Lung (tissue), 12 donors: ENCODE data around the gene ADCY2. TPM values are rescaled to one million over a fixed set of nuclear protein-coding genes. Genes with fewer than 3 reads are reported as not detected.
A peak's percentile ranks its signal among the peaks of the same experiment; 100 is the strongest.

Experiments
- ATAC-seq: fragments of 200-7000 bp; cut with Tn5 transposase; one replicate; pipeline ENCODE4 v1.9.1; 2020; ENCODE audit warnings: moderate number of reproducible peaks; ENCODE audit not compliant: insufficient read depth, low FRiP score
- DNase-seq, 3 donors: peaks; one replicate each; pipeline ENCODE4 v3.0.0-alpha.2; 2013 to 2017
- H3K27ac ChIP-seq, 2 donors: one replicate each; pipeline ENCODE4 v1.5.1; 2013; ENCODE audit warnings: mild to moderate bottlenecking in 2 of 2, moderate library complexity in 2 of 2, control low read depth in 1 of 2, inconsistent platforms in 1 of 2, low read depth in 1 of 2, low read length in 1 of 2
- H3K27me3 ChIP-seq, 3 donors: one replicate each; pipeline ENCODE4 v1.5.1; 2013; ENCODE audit warnings: low read length in 2 of 3; ENCODE audit not compliant: control insufficient read depth in 3 of 3, insufficient read depth in 3 of 3
- H3K36me3 ChIP-seq, 4 donors: one replicate each; pipeline ENCODE4 v1.5.1; 2013; ENCODE audit warnings: low read length in 4 of 4, mild to moderate bottlenecking in 1 of 4, moderate library complexity in 1 of 4; ENCODE audit not compliant: control insufficient read depth in 4 of 4, insufficient read depth in 4 of 4
- H3K4me1 ChIP-seq, 5 donors: one replicate each; pipeline ENCODE4 v1.5.1; 2013; ENCODE audit warnings: low read length in 5 of 5, mild to moderate bottlenecking in 2 of 5, moderate library complexity in 1 of 5; ENCODE audit not compliant: control insufficient read depth in 5 of 5, insufficient read depth in 5 of 5
- H3K4me3 ChIP-seq: one replicate; pipeline ENCODE4 v1.5.1; 2013; ENCODE audit warnings: mild to moderate bottlenecking, control low read depth, moderate library complexity
- H3K9ac ChIP-seq, 2 donors: one replicate each; pipeline ENCODE4 v1.5.1; 2013; ENCODE audit warnings: low read length in 2 of 2, control low read depth in 1 of 2; ENCODE audit not compliant: insufficient read depth in 1 of 2
- H3K9me3 ChIP-seq, 4 donors: one replicate each; pipeline ENCODE4 v1.5.1; 2013; ENCODE audit warnings: low read length in 3 of 4, mild to moderate bottlenecking in 1 of 4, moderate library complexity in 1 of 4; ENCODE audit not compliant: control insufficient read depth in 4 of 4, insufficient read depth in 3 of 4
- WGBS, 2 donors: extraction: QIAGEN DNeasy Blood & Tissue Kit; methylation state at CpG; one replicate each; pipeline ENCODE4 v1.1.7; 2013; 5-methylcytosine and 5-hydroxymethylcytosine counted together
- polyA plus RNA-seq, 2 donors: library from polyadenylated mRNA; stranded (reverse); fragments of 200-250 nt; gene quantifications; one replicate each; pipeline ENCODE4 v1.2.1, GENCODE V29; 2013
- total RNA-seq, 2 donors: library from RNA; depleted of rRNA in 1 of 2; stranded (reverse); fragments of >200 nt in 1 of 2; gene quantifications; one replicate each; pipeline ENCODE4 v1.2.1, GENCODE V29; 2014 to 2021
- TF ChIP-seq, protein P1 (sequence below): IDR thresholded peaks from 2 replicates; pipeline ENCODE4 v1.5.1; 2012; ENCODE audit warnings: mild to moderate bottlenecking; ENCODE audit errors: control extremely low read depth, extremely low read depth
- donor health status: control.
- donor health status: control.
- donor health status: Bipolar disorder and iron deficiency.
- donor health status: healthy.
- donor health status: DM: yes; HTN: yes; CAD: no.

ADCY2 gene
- total and polyA plus RNA-seq, 4 donors = 0.10 to 3.5 (median 0.84) TPM

DNA sequence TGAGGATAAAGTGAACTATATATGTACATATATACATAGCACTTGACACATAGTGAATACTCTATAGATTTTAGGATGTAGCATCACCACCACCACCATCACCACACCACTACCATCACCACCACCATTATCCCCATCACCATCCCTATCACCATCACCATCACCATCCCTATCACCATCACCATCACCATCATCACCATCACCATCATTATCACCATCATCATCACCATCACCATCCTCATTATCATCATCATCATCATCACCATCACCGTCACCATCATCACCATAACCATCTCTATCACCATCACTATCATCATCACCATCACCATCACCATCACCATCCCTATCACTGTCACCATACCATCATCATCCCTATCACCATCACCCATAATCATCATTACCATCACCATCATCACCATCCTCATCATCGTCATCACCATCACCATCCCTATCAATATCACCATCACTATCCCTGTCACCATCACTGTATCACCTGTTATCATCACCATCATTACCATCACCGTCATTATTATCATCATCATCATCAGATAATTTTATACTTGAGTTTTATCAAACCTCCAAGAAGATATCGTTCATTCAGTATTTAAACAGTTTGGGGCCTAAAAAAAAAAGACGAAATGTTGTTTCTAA, 345.6 kb downstream of the ADCY2 start:
- 93 to 95% methylated on average over 5 of the region's 5 CpGs for WGBS, 2 donors
- Histone ChIP-seq H3K27ac (no peak overlapping the region), H3K4me3 (no peak overlapping the region), H3K36me3 (no peaks in the 10 kb centered on the region), H3K9ac (no peak overlapping the region), H3K4me1 (peaks cover 0 to under 1% (median 0%) of the 10 kb centered on the region in 5 donors), H3K27me3 (no peaks in the 10 kb centered on the region), H3K9me3 (peaks cover 0 to 3% (median 0%) of the 10 kb centered on the region in 4 donors)
- TF ChIP-seq, protein P1, sequence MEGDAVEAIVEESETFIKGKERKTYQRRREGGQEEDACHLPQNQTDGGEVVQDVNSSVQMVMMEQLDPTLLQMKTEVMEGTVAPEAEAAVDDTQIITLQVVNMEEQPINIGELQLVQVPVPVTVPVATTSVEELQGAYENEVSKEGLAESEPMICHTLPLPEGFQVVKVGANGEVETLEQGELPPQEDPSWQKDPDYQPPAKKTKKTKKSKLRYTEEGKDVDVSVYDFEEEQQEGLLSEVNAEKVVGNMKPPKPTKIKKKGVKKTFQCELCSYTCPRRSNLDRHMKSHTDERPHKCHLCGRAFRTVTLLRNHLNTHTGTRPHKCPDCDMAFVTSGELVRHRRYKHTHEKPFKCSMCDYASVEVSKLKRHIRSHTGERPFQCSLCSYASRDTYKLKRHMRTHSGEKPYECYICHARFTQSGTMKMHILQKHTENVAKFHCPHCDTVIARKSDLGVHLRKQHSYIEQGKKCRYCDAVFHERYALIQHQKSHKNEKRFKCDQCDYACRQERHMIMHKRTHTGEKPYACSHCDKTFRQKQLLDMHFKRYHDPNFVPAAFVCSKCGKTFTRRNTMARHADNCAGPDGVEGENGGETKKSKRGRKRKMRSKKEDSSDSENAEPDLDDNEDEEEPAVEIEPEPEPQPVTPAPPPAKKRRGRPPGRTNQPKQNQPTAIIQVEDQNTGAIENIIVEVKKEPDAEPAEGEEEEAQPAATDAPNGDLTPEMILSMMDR = no peak
- DNase-seq (no peak), ATAC-seq (no peak)

DNA sequence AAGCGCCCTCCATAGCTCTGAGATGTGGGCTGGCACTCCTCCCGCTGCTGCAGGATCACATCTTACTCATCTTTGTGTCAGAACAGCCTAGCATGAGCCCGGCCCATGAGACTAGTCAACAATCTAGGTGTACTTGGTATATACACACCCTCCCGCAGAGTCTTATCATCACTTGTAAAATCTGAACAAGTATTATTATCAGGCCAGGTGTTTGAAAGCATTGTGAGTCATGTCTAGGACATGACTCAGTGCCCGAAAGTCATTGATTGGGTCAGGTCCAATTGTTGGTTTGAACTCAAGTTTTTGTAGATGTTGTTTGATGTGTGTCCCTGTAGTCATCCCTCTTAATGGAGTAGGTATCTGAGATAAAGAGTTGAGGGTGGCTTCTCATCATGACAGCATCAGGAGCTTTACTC, 346.3 kb downstream of the ADCY2 start:
- Histone ChIP-seq H3K9me3 (peaks cover 0 to 3% (median 0%) of the 10 kb centered on the region in 4 donors), H3K27ac (no peak overlapping the region), H3K27me3 (no peaks in the 10 kb centered on the region), H3K36me3 (no peaks in the 10 kb centered on the region), H3K4me3 (no peak overlapping the region), H3K4me1 (peaks cover 0 to 8% (median 0%) of the 10 kb centered on the region in 5 donors), H3K9ac (no peak overlapping the region)
- TF ChIP-seq, protein P1 = no peak
- 78 to 86% methylated on average over 5 of the region's 5 CpGs for WGBS, 2 donors
- ATAC-seq (peak; percentile 34), DNase-seq (no peak)

DNA sequence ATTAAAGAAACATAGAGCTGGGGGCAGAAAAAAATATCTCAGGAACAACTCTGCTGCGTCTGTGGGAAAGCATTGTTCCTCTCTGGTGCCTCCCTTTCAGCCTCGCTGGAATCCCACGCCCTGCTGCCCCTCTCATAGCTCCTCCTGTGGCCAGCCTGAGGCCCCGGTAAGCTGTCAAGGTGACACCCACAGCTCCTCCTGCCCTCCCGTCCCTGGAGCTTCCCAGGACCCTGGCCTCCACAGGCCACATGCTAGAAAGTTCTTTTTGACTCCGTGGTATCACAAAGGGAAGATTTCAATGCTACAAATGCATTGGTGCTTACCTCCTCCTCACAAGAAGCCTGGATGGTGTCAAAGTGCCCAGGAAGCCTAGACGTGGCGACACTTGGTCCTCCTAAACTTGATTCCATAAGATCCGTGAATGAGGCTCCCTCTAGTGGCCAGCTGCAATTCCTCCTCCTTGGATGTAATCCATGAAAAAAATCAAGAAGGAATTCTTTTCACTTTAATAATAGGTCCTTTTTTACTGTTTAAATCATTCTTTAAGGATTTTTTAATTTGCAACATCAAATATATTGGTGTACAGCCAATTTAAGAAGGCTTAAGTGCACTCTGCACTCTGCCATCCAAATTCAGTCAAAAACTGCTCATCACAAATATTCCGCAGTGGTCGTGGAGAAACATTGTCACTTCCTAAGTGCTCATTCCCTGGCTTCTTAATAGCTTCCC, 350.1 kb downstream of the ADCY2 start:
- TF ChIP-seq, protein P1 = peak; percentile 49
- Histone ChIP-seq H3K9ac (no peak overlapping the region), H3K4me3 (no peak overlapping the region), H3K4me1 (peaks cover 0 to 12% (median 0%) of the 10 kb centered on the region in 5 donors), H3K27me3 (no peaks in the 10 kb centered on the region), H3K36me3 (no peaks in the 10 kb centered on the region), H3K27ac (no peak overlapping the region), H3K9me3 (peaks cover 0 to 4% (median 0%) of the 10 kb centered on the region in 4 donors)
- ATAC-seq (no peak), DNase-seq (peak; percentile 79 to 93 (median 80))
- WGBS, 2 donors = 25 to 26% methylated on average over 11 of the region's 11 CpGs
